NCI-H524 treated with DMSO at 0.1 percent for 48 hours (cell line): ENCODE measurements around the gene DHX35.

Experiments
- DNase-seq: peaks from one replicate; lab custom pipeline; 2025; lab: John Stamatoyannopoulos, UW

The DHX35 gene

DNA sequence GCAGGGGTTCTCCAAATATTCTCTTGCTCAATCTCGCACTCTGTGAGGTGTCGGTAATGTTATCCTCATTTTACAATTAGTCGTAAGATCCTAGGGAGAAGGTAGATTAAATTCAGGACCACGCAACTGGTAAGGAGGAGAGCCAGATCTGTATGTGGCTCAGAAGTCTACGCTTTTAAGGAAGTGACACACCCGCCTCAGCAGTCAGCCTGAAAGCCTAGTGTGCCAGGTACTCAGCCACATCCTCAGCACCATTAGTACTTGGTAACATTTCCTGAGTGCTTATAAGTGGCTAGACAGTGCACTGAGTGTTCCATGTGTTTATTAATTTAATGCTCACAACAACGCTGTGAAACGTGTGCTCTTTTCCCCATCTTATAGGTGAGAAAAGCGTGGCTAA is 63.7 kb downstream of the DHX35 start:
- no peak for DNase-seq

DNA sequence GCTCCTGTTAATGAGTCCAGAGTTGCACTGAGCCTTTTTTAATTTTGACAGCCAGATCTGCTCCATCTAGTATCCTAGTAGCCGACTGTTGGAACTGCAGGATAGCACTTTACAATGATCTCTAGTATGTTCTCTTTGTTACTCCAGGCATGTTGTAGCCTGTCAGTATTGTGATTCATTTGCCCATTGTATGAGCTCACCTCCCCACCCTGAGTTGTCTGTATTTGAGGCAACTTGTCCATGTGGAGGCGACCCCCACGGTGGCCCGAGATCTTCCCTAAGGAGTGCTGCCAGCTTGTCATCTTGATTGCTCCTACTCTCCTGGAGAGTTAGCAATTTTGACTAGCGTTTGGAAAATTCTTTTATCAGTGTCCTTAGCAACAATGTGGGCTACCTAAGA is 67.2 kb downstream of the DHX35 start:
- DNase-seq = no peak

- no peak for DNase-seq
These were observed 70.9 kb downstream of the DHX35 start for GRCh38 chr20:39032997-39033396.

GRCh38 chr20:39036011-39036410 is 73.9 kb downstream of the DHX35 start:
- DNase-seq = no peak

- no peak for DNase-seq
These were observed 74.7 kb downstream of the DHX35 start for GRCh38 chr20:39036851-39037250.

GRCh38 chr20:39038047-39038446 is 75.9 kb downstream of the DHX35 start:
- DNase-seq = no peak

DNA sequence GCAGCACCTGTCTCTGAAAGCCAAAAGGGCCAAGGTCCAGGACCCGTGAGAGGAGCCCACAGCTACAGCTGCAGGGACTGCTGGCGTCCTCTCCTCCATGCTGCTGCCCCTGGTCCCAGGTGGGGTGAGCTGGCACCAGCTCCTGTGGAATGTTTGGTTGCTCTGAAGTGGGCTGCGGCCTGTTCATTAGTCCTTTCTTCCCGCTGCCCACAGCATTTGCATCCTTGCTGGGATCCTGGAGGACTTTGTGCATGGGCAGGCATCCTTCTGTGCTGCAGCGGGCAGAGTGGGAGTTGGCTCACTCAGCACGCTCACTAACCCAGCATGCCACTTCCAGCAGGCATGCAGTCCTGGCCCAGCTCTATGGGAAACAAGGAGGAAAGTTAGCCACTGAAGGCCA is 76.4 kb downstream of the DHX35 start:
- no peak for DNase-seq

- DNase-seq = no peak
These were observed 77.1 kb downstream of the DHX35 start for GRCh38 chr20:39039261-39039660.

DNA sequence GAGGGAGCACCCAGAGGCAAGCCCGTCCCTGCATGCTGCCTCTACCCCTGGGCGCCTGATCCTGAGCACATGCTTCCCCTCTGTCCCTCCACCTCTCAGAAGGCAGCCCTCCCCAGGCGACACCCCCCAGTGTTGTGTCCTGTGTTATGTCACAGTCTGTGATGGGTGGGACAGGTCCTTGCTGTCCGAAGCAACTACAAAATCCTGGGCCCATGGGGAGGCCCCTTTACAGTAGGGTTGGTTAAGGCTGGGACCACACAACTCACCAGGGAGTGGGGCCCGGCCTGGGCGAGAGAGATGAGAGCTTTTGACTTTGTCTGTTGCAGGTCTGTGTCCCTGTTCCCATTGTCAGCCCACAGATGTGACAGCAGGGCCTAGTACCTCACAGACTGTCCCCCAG is 78.0 kb downstream of the DHX35 start:
- no peak for DNase-seq

DNA sequence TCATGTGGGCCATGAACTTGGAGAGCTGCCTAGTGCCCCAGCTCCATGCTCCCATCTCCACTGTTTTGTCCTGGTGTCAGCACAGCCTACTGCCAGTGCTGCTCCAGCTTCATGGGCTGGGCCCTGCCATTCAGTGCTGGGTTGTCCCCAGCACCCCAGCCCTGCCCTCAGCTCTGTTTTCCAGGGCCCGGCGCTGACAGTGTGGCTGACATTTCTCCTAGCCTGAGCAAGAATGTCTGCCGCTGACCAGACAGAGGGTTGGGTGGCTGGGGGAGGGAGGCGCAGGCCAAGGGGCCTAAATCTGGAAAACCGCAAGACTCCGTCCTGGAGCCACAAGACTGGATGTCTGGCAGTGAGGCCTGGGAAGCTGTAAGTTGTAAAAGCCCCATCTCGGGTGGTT is 78.9 kb downstream of the DHX35 start:
- DNase-seq = no peak

- DNase-seq = no peak
These were observed 80.4 kb downstream of the DHX35 start for GRCh38 chr20:39042279-39043150.

DNA sequence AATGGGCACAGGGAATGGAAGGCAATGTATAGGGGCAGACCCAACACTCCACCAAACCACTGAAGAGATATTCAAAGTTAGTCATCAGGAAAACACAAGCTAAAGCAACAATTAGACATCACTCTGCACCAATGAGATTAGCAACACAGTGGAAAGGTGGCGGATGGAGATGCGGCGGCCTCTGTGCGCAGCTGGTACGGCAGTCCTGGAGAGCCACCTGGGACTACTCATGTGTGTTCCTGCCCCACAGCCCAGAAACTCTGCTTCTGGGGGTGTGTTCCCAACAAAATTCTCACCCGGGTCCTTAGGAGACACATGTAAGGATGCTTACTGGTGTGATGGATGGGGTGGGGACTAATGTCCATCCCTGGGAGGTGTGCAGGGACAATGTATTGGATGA is 82.4 kb downstream of the DHX35 start:
- no peak for DNase-seq

GRCh38 chr20:39045676-39046075 is 83.5 kb downstream of the DHX35 start:
- DNase-seq = no peak

DNA sequence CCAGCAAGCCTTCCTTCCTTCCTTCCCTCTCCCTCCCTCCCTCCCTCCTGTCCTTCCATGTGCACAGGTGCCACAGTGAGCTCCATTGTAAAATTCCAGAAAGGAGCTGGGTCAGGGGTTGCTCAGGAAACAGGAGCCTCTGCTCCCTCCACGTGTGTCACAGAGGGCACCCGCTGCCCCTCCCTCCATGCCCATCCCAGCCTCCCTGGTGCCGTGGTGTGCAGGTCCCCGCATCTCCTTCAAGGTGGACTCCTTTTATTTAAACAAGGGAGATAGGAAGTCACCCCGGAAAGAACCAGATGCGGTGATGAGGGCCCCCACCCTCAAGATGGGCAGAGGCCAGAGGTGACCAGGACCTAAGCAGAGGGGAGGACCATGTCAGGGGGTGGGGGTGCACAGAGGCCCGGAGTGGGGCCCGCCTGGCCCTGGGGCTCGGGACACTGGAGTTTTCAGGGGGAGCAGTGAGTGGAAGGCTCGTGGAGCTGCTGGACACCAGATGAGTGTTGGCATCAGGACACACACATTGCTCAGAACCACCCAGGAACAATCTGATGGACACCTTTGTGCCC is 85.4 kb downstream of the DHX35 start:
- DNase-seq = no peak

- DNase-seq = no peak
These were observed 86.0 kb downstream of the DHX35 start for GRCh38 chr20:39048000-39048696.

GRCh38 chr20:39049148-39049547 is 87.0 kb downstream of the DHX35 start:
- DNase-seq = no peak

GRCh38 chr20:39049684-39050554 is 87.8 kb downstream of the DHX35 start:
- no peak for DNase-seq

GRCh38 chr20:39050555-39050902 is 88.4 kb downstream of the DHX35 start:
- no peak for DNase-seq

DNA sequence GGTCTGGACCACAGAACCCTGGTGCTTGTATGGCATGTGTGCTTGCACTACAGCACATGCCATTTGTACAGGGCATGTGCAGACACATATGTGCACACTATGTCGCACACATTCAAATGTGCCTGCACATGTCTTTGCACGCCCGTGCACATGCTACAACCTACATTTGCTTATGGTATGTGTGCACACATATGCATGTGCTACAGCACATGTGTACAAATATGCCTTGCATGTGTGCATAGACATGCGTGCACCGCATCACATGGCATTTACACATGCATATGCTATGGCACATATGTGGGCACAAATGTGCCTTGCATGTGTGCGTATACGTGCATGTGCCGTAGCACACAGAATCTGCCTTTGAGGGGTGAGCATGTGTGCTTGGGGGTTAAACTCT is 90.5 kb downstream of the DHX35 start:
- no peak for DNase-seq

DNA sequence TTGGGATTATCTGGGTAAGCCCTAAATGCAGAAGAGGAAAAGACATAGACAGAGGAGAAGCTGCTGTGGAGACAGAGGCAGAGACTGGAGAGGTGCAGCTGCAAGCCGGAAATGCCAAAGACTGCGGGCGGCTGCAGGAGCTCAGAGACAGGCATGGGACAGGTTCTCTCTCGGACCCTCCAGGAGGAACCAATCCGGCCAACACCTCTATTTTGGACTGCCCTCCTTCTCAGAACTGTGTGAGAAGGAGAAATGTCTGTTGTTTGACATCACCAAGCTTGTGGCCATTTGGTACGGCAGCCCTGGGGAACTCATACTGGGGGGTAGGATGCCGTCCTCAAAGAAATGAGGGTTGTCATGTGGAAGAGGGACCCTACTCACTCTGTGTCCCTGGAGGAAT is 95.0 kb downstream of the DHX35 start:
- DNase-seq = no peak

DNA sequence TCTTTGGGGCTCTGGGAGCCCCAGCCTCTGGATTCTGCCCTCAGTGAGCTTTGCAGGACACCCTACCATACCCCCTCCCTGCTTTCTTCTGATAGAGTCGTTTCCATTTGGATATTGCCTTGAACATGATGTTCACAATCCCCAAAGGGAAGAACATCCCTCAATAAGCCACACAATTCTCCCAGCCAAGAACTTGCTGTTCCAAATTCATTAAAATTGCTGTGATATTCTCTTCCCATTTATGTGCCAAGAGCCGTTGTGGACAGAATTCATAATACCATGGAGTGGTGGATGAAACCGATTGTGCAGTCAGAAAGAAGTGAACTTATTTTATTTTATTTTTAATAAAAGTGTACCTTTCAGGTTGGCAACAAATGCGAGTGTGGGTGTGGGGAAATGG is 95.8 kb downstream of the DHX35 start:
- DNase-seq = no peak

- no peak for DNase-seq
These were observed 96.9 kb downstream of the DHX35 start for GRCh38 chr20:39059036-39059435.
